ENCODE results near the gene FEN1.

FEN1 gene

GRCh38 chr11:61792310-61793082, at the start of gene FEN1, which contains the start of gene TMEM258:
FEN1 (plus strand) TSS chr11:61792911; CDS start chr11:61795362, 2,451 bp downstream.
TMEM258 (minus strand) TSS chr11:61792599; CDS start chr11:61792558, 41 bp downstream.
- DNase-seq, result peak; percentile 81 to 93

- no peak for DNase-seq
Observed at GRCh38 chr11:61743486-61744095, 49.1 kb upstream of the FEN1 start.

GRCh38 chr11:61744181-61744580, 48.5 kb upstream of the FEN1 start:
- DNase-seq, result no peak

- DNase-seq, result no peak
Observed at GRCh38 chr11:61744609-61745156, 48.0 kb upstream of the FEN1 start.

- DNase-seq, result no peak
Observed at GRCh38 chr11:61745781-61746441, 46.8 kb upstream of the FEN1 start.

GRCh38 chr11:61746442-61747191, 46.1 kb upstream of the FEN1 start:
- DNase-seq, result no peak

GRCh38 chr11:61747192-61747966, 45.3 kb upstream of the FEN1 start:
- peak in 1 of 2 experiments; percentile 52 for DNase-seq

GRCh38 chr11:61747967-61748285, 44.8 kb upstream of the FEN1 start:
- no peak for DNase-seq

GRCh38 chr11:61749591-61750217, 43.0 kb upstream of the FEN1 start:
- no peak for DNase-seq

GRCh38 chr11:61750631-61751273, 42.0 kb upstream of the FEN1 start:
- no peak for DNase-seq

GRCh38 chr11:61751384-61751783, 41.3 kb upstream of the FEN1 start:
- no peak for DNase-seq

GRCh38 chr11:61752117-61752924, 40.4 kb upstream of the FEN1 start, which contains the start of gene MYRF:
MYRF (plus strand) TSS chr11:61752636; CDS start chr11:61752745, 109 bp downstream.
- no peak for DNase-seq

- no peak for DNase-seq
Observed at GRCh38 chr11:61752925-61753521, 39.7 kb upstream of the FEN1 start.

GRCh38 chr11:61753672-61754071, 39.0 kb upstream of the FEN1 start:
- DNase-seq, result no peak

- no peak for DNase-seq
Observed at GRCh38 chr11:61754534-61755482, 37.9 kb upstream of the FEN1 start.

- DNase-seq, result no peak
Observed at GRCh38 chr11:61756147-61756451, 36.6 kb upstream of the FEN1 start.

GRCh38 chr11:61756452-61757212, 36.1 kb upstream of the FEN1 start:
- peak; percentile 24 to 33 for DNase-seq
